KMS-11 (cell line): ENCODE measurements around the gene TMEM222.

Experiments used
- H2AFZ ChIP-seq: fragments of 200-600 bp; sonication (generic); 2 replicates; pipeline ENCODE4 v1.6.1; 2016; ENCODE audit warnings: antibody characterized with exemption, mixed run types, low read depth
- H3K27ac ChIP-seq: fragments of 200-600 bp; sonication (generic); 2 replicates; pipeline ENCODE4 v1.6.1; 2016; ENCODE audit warnings: mild to moderate bottlenecking, mixed run types
- H3K27me3 ChIP-seq: fragments of 200-600 bp; sonication (generic); 2 replicates; pipeline ENCODE4 v1.6.1; 2017; ENCODE audit warnings: mild to moderate bottlenecking, low read depth, mixed run types, moderate library complexity; ENCODE audit not compliant: insufficient read depth
- H3K36me3 ChIP-seq: fragments of 200-600 bp; sonication (generic); 2 replicates; pipeline ENCODE4 v1.6.1; 2017; ENCODE audit warnings: mild to moderate bottlenecking, mixed run types; ENCODE audit not compliant: insufficient read depth
- H3K4me1 ChIP-seq: fragments of 200-600 bp; sonication (generic); 2 replicates; pipeline ENCODE4 v1.6.1; 2016; ENCODE audit warnings: mild to moderate bottlenecking, low read depth, mixed run types; ENCODE audit not compliant: poor library complexity, severe bottlenecking
- H3K4me2 ChIP-seq: fragments of 200-600 bp; sonication (generic); 2 replicates; pipeline ENCODE4 v1.7.0; 2016; ENCODE audit warnings: mild to moderate bottlenecking, mixed run types
- H3K4me3 ChIP-seq: fragments of 200-600 bp; sonication (generic); IDR thresholded peaks from 2 replicates; pipeline ENCODE4 v1.6.1; 2017; ENCODE audit warnings: low read depth, low read length, mixed read lengths; ENCODE audit not compliant: insufficient read depth
- H3K79me2 ChIP-seq: fragments of 200-600 bp; sonication (generic); 2 replicates; pipeline ENCODE4 v1.6.1; 2016; ENCODE audit warnings: low read depth, mixed run types; ENCODE audit not compliant: insufficient read depth
- H3K9ac ChIP-seq: fragments of 200-600 bp; sonication (generic); 2 replicates; pipeline ENCODE4 v1.6.1; 2016; ENCODE audit warnings: mild to moderate bottlenecking, mixed run types
- H4K20me1 ChIP-seq: fragments of 200-600 bp; sonication (generic); 2 replicates; pipeline ENCODE4 v1.6.1; 2016; ENCODE audit warnings: mild to moderate bottlenecking, mixed run types; ENCODE audit not compliant: insufficient read depth
- CTCF ChIP-seq: fragments of 200-600 bp; sonication (generic); conservative IDR thresholded peaks from 2 replicates; pipeline ENCODE4 v1.6.1; 2017; ENCODE audit warnings: low read depth, mild to moderate bottlenecking, antibody characterized with exemption, low read length, moderate library complexity, mixed read lengths

The TMEM222 gene

GRCh38 chr1:27300341-27301051 lies 21.5 kb upstream of the TMEM222 start:
- H3K36me3 ChIP-seq, result no peaks in the 10 kb centered on the region
- H2AFZ ChIP-seq, result no peak overlapping the region
- no peaks in the 10 kb centered on the region for H3K27me3 ChIP-seq
- H3K4me1 ChIP-seq, result no peaks in the 10 kb centered on the region
- H3K9ac ChIP-seq, result no peak overlapping the region
- TF ChIP-seq CTCF, result peak; percentile 86
- H4K20me1 ChIP-seq, result no peaks in the 10 kb centered on the region
- no peak overlapping the region for H3K4me2 ChIP-seq
- H3K79me2 ChIP-seq, result no peaks in the 10 kb centered on the region
- no peak overlapping the region for H3K4me3 ChIP-seq
- no peak overlapping the region for H3K27ac ChIP-seq

GRCh38 chr1:27301052-27301422 lies 20.9 kb upstream of the TMEM222 start:
- H3K79me2 ChIP-seq, result no peaks in the 10 kb centered on the region
- no peaks in the 10 kb centered on the region for H3K27me3 ChIP-seq
- H3K27ac ChIP-seq, result no peak overlapping the region
- H3K4me3 ChIP-seq, result no peak overlapping the region
- H3K4me2 ChIP-seq, result no peak overlapping the region
- no peak overlapping the region for H2AFZ ChIP-seq
- H3K36me3 ChIP-seq, result no peaks in the 10 kb centered on the region
- TF ChIP-seq CTCF, result peak; percentile 29; the same call in 1 of the 2 replicates
- H3K9ac ChIP-seq, result no peak overlapping the region
- H3K4me1 ChIP-seq, result no peaks in the 10 kb centered on the region
- H4K20me1 ChIP-seq, result no peaks in the 10 kb centered on the region

GRCh38 chr1:27301582-27302199 lies 20.3 kb upstream of the TMEM222 start:
- H3K4me2 ChIP-seq, result no peak overlapping the region
- no peak overlapping the region for H3K27ac ChIP-seq
- H2AFZ ChIP-seq, result no peak overlapping the region
- no peak for TF ChIP-seq CTCF
- no peaks in the 10 kb centered on the region for H3K27me3 ChIP-seq
- H3K36me3 ChIP-seq, result no peaks in the 10 kb centered on the region
- no peaks in the 10 kb centered on the region for H3K79me2 ChIP-seq
- H3K4me3 ChIP-seq, result no peak overlapping the region
- H3K9ac ChIP-seq, result no peak overlapping the region
- H4K20me1 ChIP-seq, result no peaks in the 10 kb centered on the region
- peaks cover 2% of the 10 kb centered on the region for H3K4me1 ChIP-seq

- no peak for TF ChIP-seq CTCF
- Histone ChIP-seq H3K36me3 (no peaks in the 10 kb centered on the region), H4K20me1 (no peaks in the 10 kb centered on the region), H2AFZ (no peak overlapping the region), H3K79me2 (no peaks in the 10 kb centered on the region), H3K4me3 (no peak overlapping the region), H3K9ac (no peak overlapping the region), H3K4me1 (peaks cover 11% of the 10 kb centered on the region), H3K27me3 (no peaks in the 10 kb centered on the region), H3K27ac (no peak overlapping the region), H3K4me2 (no peak overlapping the region)
Measured at GRCh38 chr1:27302612-27303011, 19.4 kb upstream of the TMEM222 start.
